Right ventricle myocardium superior (tissue), 1 donor: ENCODE results near the gene FAM171A1. TPM values are rescaled to one million over a fixed set of nuclear protein-coding genes. Genes with fewer than 3 reads are reported as not detected.
"Not testable (repeated sequence)": the region's sequence is repeated elsewhere in the genome, so short reads cannot be mapped to it uniquely, and the experiment has no call there.

ENCODE experiments used
- ATAC-seq: fragments of 200-7000 bp; cut with Tn5 transposase; one replicate; pipeline ENCODE4 v1.9.1; 2020; ENCODE audit warnings: mild to moderate bottlenecking; ENCODE audit not compliant: poor library complexity
- DNase-seq: peaks from one replicate; pipeline ENCODE4 v3.0.0-alpha.2; 2020
- intact Hi-C: fragments of 100-400 bp; cut with DNase I; formaldehyde crosslinking; loops from one replicate; pipeline ENCODE4 v1.11.2; 2022
- long read RNA-seq: library from polyadenylated mRNA; unstranded; transcript quantifications from one replicate; pipeline ENCODE4 v2.0.0, GENCODE V29; 2021
- total RNA-seq: library from RNA; stranded (reverse); fragmentation: NEBNext Ultra II Directional; extraction: Animal tissue kit (Norgen Biotek cat#: 25700); gene quantifications from one replicate; pipeline ENCODE4 v1.2.1, GENCODE V29; 2021
- donor health status: DM: no; HTN: yes; CAD: no; lungs with severe emphysema.

Gene FAM171A1
- 10.3 TPM for total RNA-seq
- long read RNA-seq, transcript FAM171A1-201 (8 exons, 3,952 nt), result major isoform, 14 of 31 reads
- long read RNA-seq, partial matches to known transcripts, result 6 of 31 reads
- long read RNA-seq, other reads (novel, unspliced or antisense), result 11 of 31 reads

- intact Hi-C loops, result loop anchor here (5.0 kb wide), 1 partner anchor 159 kb away; no protein-coding TSS in a partner anchor
- DNase-seq (peak; percentile 74), ATAC-seq (peak; percentile 83)
These were observed at the start of gene FAM171A1 for GRCh38 chr10:15370856-15371701. Gene FAM171A1, minus strand, starts transcription at chr10:15371289. Its CDS starts 237 bp downstream, at chr10:15371052.

- intact Hi-C loops, result no loop called here
- DNase-seq, result no peak
- no peak for ATAC-seq
These were observed 49.8 kb upstream of the FAM171A1 start for GRCh38 chr10:15420858-15421257.

- intact Hi-C loops, result no loop called here
- peak; percentile 66 for ATAC-seq
- no peak for DNase-seq
These were observed 48.3 kb upstream of the FAM171A1 start for GRCh38 chr10:15419279-15419874.

GRCh38 chr10:15416034-15416433 is 44.9 kb upstream of the FAM171A1 start:
- intact Hi-C loops, result no loop called here
- no peak for ATAC-seq
- no peak for DNase-seq

GRCh38 chr10:15411010-15411409 is 39.9 kb upstream of the FAM171A1 start:
- no peak for ATAC-seq
- intact Hi-C loops, result no loop called here
- no peak for DNase-seq

- DNase-seq, intact Hi-C loops, ATAC-seq: not testable (repeated sequence)
These were observed 38.3 kb upstream of the FAM171A1 start for GRCh38 chr10:15409350-15409749.

GRCh38 chr10:15408557-15408956 is 37.5 kb upstream of the FAM171A1 start:
- intact Hi-C loops, result no loop called here
- no peak for ATAC-seq
- DNase-seq, result no peak

GRCh38 chr10:15405319-15405718 is 34.2 kb upstream of the FAM171A1 start:
- intact Hi-C loops, result no loop called here
- DNase-seq (no peak), ATAC-seq (no peak)

GRCh38 chr10:15401382-15401781 is 30.3 kb upstream of the FAM171A1 start:
- intact Hi-C loops, result no loop called here
- ATAC-seq (no peak), DNase-seq (no peak)

- ATAC-seq, intact Hi-C loops, DNase-seq: not testable (repeated sequence)
These were observed 29.4 kb upstream of the FAM171A1 start for GRCh38 chr10:15400461-15400860.

GRCh38 chr10:15399060-15399661 is 28.1 kb upstream of the FAM171A1 start:
- intact Hi-C loops, result no loop called here
- ATAC-seq (no peak), DNase-seq (no peak)

GRCh38 chr10:15395935-15396334 is 24.8 kb upstream of the FAM171A1 start:
- ATAC-seq, result no peak
- DNase-seq, result no peak
- intact Hi-C loops, result no loop called here

GRCh38 chr10:15393139-15393825 is 22.2 kb upstream of the FAM171A1 start:
- intact Hi-C loops, result no loop called here
- DNase-seq (no peak), ATAC-seq (no peak)

- intact Hi-C loops, result no loop called here
- ATAC-seq (no peak), DNase-seq (no peak)
These were observed 20.4 kb upstream of the FAM171A1 start for GRCh38 chr10:15391491-15391890.

- DNase-seq, intact Hi-C loops, ATAC-seq: not testable (repeated sequence)
These were observed 17.1 kb upstream of the FAM171A1 start for GRCh38 chr10:15388172-15388571.

GRCh38 chr10:15387021-15387420 is 15.9 kb upstream of the FAM171A1 start:
- DNase-seq (no peak), ATAC-seq (no peak)
- intact Hi-C loops, result no loop called here

GRCh38 chr10:15385552-15386455 is 14.7 kb upstream of the FAM171A1 start:
- ATAC-seq (no peak), DNase-seq (no peak)
- intact Hi-C loops, result no loop called here

GRCh38 chr10:15381420-15381819 is 10.3 kb upstream of the FAM171A1 start:
- no peak for ATAC-seq
- DNase-seq, result no peak
- intact Hi-C loops, result no loop called here
